K562 (cell line): ENCODE measurements around the gene SOAT1. TPM values are rescaled to one million over a fixed set of nuclear protein-coding genes. Genes with fewer than 3 reads are reported as not detected.
A peak's percentile ranks its signal among the peaks of the same experiment; 100 is the strongest.

Experiments used
- HDAC1 ChIP-seq, 2 experiments: fragments of 450-650 bp; IDR thresholded peaks; 2 replicates each; pipeline ENCODE4 v1.6.1; 2016 to 2017; ENCODE audit warnings: inconsistent platforms in 1 of 2, mild to moderate bottlenecking in 1 of 2, moderate library complexity in 1 of 2
- MEF2A ChIP-seq: IDR thresholded peaks from 2 replicates; pipeline ENCODE4 v1.6.1; 2011; ENCODE audit warnings: low read depth, mild to moderate bottlenecking, low read length, moderate library complexity; ENCODE audit not compliant: control insufficient read depth
- MYNN ChIP-seq, 2 experiments: sonication (generic); formaldehyde crosslinking in 1 of 2; IDR thresholded peaks; 2 replicates each; pipeline versions ENCODE4 v1.5.0 to v1.6.1; 2016 to 2020; ENCODE audit warnings: antibody characterized with exemption in 1 of 2, missing genetic modification reagents in 1 of 2
- NBN ChIP-seq: fragments of 450-650 bp; IDR thresholded peaks from 2 replicates; pipeline ENCODE4 v1.6.1; 2016; ENCODE audit warnings: low read depth, mild to moderate bottlenecking
- SRSF1 ChIP-seq: fragments of 200-400 bp; formaldehyde crosslinking; IDR thresholded peaks from 2 replicates; pipeline ENCODE4 v1.6.1; 2017; ENCODE audit warnings: mild to moderate bottlenecking, low read depth, low read length, moderate library complexity
- U2AF1 ChIP-seq: fragments of 200-400 bp; formaldehyde crosslinking; optimal IDR thresholded peaks from 2 replicates; pipeline ENCODE3; 2017; ENCODE audit warnings: mild to moderate bottlenecking, low read depth, low read length, moderate library complexity
- WHSC1 ChIP-seq: IDR thresholded peaks from one replicate; pipeline ENCODE4 v1.6.1; 2012; ENCODE audit warnings: low read length, control low read depth, inconsistent platforms
- ZNF444 ChIP-seq: fragments of 250-450 bp; sonication (Bioruptor Pico); IDR thresholded peaks from 2 replicates; pipeline ENCODE4 v1.4.0; 2020; ENCODE audit warnings: mild to moderate bottlenecking, moderate library complexity
- ZSCAN32 ChIP-seq: fragments of 450-650 bp; formaldehyde crosslinking; IDR thresholded peaks from 2 replicates; pipeline ENCODE4 v1.4.0; 2020; ENCODE audit warnings: mild to moderate bottlenecking, moderate library complexity
- polyA plus RNA-seq, 8 experiments: library from polyadenylated mRNA; depleted of rRNA in 4 of 8; stranded (reverse) in 5 of 8; unstranded in 3 of 8; fragments of >200 nt; fragmentation: Nextera tagmentation in 2 of 8; fragmentation: Illumina TruSeq in 1 of 8; extraction: Ambion mirVana in 2 of 8; extraction: Trizol in 1 of 8; gene quantifications; 2 replicates each; pipeline versions ENCODE4 v1.2.1 to v1.2.3, GENCODE V29; 2011 to 2014; ENCODE audit warnings: inconsistent platforms in 1 of 8, missing spikeins in 1 of 8
- total RNA-seq, 7 experiments: library from RNA; depleted of rRNA in 6 of 7; stranded (reverse); fragments of >200 nt in 6 of 7; fragmentation: Illumina TruSeq in 2 of 7; extraction: Trizol in 2 of 7; gene quantifications; 2 replicates each; pipeline versions ENCODE4 v1.2.1 to v1.2.3, GENCODE V29; 2011 to 2021; ENCODE audit warnings: low replicate concordance in 1 of 7
- TF ChIP-seq, protein P1 (sequence below): fragments of 200-600 bp; sonication (generic); IDR thresholded peaks from one replicate; pipeline ENCODE4 v1.6.1; 2012; ENCODE audit warnings: mild to moderate bottlenecking, low read depth, low read length, inconsistent platforms
- TF ChIP-seq, protein P2 (sequence below): fragments of 250-450 bp; sonication (Bioruptor Pico); IDR thresholded peaks from 2 replicates; pipeline ENCODE4 v1.5.0; 2020; ENCODE audit warnings: mild to moderate bottlenecking, borderline replicate concordance
- TF ChIP-seq, protein P3 (sequence below), 2 experiments: fragments of 450-650 bp in 1 of 2; sonication (generic) in 1 of 2; formaldehyde crosslinking; conservative IDR thresholded peaks; 2 replicates each; pipeline versions ENCODE4 v1.4.0 to v1.8.1; 2020 to 2022; ENCODE audit warnings: mild to moderate bottlenecking in 1 of 2, missing genetic modification reagents in 1 of 2

Gene SOAT1
- total and polyA plus RNA-seq, 9 of the 15 experiments (the other 6 are each of a cell fraction or from before 2014, with no cell fraction given): 5.5 to 29.1 (median 17.3) TPM

DNA sequence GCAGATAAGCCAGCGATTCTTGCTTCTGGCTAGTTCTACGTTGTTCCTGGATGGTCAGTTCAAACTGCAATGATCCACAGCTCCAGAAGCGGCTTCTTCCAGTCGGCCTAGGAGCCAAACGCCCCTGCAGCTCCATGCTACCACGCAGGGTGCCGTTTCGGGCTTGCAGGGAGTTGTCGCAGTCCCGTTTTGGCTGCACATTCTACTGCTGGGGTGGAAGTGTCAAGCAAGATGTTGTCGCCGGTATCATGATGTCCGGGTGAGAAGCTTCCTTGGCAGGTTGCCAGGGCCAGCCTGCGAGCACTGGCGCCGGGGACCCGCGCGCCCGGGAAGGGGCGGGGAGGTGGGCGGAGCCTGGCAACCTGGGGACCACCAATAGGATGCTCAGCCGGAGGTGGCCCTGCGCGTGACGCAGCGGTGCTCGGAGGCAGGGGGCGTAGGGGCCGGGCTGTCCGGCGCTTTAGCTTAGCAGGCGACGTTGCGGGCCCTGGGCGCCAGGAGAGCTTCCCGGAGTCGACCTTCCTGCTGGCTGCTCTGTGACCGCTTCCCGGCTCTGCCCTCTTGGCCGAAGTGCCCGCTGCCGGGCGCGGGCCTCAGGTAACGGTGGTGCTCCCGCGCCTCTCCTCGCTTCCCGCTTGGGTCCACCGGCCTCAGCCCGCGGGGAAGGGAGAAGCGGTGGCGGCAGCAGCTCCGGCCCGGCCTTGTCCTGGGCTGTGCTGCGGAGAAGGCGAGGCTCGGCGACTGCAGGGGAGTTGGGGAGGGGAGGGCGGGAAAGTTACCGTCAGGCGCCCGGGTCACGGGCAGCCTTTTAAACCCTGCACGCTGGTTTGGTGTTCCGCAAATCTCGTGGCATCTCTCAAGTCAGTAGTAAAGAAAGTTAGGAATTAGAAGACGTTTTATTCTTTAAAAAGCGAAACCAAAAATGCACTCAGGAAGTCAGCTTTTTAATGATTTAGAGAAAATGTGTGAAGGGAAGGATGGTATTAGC, at the start of gene SOAT1 (continued):
- TF ChIP-seq, protein P1, sequence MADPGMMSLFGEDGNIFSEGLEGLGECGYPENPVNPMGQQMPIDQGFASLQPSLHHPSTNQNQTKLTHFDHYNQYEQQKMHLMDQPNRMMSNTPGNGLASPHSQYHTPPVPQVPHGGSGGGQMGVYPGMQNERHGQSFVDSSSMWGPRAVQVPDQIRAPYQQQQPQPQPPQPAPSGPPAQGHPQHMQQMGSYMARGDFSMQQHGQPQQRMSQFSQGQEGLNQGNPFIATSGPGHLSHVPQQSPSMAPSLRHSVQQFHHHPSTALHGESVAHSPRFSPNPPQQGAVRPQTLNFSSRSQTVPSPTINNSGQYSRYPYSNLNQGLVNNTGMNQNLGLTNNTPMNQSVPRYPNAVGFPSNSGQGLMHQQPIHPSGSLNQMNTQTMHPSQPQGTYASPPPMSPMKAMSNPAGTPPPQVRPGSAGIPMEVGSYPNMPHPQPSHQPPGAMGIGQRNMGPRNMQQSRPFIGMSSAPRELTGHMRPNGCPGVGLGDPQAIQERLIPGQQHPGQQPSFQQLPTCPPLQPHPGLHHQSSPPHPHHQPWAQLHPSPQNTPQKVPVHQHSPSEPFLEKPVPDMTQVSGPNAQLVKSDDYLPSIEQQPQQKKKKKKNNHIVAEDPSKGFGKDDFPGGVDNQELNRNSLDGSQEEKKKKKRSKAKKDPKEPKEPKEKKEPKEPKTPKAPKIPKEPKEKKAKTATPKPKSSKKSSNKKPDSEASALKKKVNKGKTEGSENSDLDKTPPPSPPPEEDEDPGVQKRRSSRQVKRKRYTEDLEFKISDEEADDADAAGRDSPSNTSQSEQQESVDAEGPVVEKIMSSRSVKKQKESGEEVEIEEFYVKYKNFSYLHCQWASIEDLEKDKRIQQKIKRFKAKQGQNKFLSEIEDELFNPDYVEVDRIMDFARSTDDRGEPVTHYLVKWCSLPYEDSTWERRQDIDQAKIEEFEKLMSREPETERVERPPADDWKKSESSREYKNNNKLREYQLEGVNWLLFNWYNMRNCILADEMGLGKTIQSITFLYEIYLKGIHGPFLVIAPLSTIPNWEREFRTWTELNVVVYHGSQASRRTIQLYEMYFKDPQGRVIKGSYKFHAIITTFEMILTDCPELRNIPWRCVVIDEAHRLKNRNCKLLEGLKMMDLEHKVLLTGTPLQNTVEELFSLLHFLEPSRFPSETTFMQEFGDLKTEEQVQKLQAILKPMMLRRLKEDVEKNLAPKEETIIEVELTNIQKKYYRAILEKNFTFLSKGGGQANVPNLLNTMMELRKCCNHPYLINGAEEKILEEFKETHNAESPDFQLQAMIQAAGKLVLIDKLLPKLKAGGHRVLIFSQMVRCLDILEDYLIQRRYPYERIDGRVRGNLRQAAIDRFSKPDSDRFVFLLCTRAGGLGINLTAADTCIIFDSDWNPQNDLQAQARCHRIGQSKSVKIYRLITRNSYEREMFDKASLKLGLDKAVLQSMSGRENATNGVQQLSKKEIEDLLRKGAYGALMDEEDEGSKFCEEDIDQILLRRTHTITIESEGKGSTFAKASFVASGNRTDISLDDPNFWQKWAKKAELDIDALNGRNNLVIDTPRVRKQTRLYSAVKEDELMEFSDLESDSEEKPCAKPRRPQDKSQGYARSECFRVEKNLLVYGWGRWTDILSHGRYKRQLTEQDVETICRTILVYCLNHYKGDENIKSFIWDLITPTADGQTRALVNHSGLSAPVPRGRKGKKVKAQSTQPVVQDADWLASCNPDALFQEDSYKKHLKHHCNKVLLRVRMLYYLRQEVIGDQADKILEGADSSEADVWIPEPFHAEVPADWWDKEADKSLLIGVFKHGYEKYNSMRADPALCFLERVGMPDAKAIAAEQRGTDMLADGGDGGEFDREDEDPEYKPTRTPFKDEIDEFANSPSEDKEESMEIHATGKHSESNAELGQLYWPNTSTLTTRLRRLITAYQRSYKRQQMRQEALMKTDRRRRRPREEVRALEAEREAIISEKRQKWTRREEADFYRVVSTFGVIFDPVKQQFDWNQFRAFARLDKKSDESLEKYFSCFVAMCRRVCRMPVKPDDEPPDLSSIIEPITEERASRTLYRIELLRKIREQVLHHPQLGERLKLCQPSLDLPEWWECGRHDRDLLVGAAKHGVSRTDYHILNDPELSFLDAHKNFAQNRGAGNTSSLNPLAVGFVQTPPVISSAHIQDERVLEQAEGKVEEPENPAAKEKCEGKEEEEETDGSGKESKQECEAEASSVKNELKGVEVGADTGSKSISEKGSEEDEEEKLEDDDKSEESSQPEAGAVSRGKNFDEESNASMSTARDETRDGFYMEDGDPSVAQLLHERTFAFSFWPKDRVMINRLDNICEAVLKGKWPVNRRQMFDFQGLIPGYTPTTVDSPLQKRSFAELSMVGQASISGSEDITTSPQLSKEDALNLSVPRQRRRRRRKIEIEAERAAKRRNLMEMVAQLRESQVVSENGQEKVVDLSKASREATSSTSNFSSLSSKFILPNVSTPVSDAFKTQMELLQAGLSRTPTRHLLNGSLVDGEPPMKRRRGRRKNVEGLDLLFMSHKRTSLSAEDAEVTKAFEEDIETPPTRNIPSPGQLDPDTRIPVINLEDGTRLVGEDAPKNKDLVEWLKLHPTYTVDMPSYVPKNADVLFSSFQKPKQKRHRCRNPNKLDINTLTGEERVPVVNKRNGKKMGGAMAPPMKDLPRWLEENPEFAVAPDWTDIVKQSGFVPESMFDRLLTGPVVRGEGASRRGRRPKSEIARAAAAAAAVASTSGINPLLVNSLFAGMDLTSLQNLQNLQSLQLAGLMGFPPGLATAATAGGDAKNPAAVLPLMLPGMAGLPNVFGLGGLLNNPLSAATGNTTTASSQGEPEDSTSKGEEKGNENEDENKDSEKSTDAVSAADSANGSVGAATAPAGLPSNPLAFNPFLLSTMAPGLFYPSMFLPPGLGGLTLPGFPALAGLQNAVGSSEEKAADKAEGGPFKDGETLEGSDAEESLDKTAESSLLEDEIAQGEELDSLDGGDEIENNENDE: peak; percentile 52
- TF ChIP-seq MEF2A (no peak), HDAC1 (IDR thresholded peaks at IDR 0.05) (peak in 1 of 2 experiments; percentile 69; a peak in 1 of 4 replicates), NBN (peak; percentile 22), WHSC1 (no peak), SRSF1 (no peak), U2AF1 (peak; percentile 75), ZSCAN32 (CRISPR knock-in tag) (no peak), ZNF444 (CRISPR knock-in tag) (no peak), MYNN (IDR thresholded peaks at IDR 0.05) (no peak; the same call in 1 of the 2 replicates), MYNN (CRISPR knock-in tag; IDR thresholded peaks at IDR 0.05) (no peak)
- TF ChIP-seq, protein P2, sequence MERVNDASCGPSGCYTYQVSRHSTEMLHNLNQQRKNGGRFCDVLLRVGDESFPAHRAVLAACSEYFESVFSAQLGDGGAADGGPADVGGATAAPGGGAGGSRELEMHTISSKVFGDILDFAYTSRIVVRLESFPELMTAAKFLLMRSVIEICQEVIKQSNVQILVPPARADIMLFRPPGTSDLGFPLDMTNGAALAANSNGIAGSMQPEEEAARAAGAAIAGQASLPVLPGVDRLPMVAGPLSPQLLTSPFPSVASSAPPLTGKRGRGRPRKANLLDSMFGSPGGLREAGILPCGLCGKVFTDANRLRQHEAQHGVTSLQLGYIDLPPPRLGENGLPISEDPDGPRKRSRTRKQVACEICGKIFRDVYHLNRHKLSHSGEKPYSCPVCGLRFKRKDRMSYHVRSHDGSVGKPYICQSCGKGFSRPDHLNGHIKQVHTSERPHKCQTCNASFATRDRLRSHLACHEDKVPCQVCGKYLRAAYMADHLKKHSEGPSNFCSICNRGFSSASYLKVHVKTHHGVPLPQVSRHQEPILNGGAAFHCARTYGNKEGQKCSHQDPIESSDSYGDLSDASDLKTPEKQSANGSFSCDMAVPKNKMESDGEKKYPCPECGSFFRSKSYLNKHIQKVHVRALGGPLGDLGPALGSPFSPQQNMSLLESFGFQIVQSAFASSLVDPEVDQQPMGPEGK: no peak
- TF ChIP-seq, protein P3, sequence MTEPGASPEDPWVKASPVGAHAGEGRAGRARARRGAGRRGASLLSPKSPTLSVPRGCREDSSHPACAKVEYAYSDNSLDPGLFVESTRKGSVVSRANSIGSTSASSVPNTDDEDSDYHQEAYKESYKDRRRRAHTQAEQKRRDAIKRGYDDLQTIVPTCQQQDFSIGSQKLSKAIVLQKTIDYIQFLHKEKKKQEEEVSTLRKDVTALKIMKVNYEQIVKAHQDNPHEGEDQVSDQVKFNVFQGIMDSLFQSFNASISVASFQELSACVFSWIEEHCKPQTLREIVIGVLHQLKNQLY (CRISPR knock-in tag; conservative IDR thresholded peaks at IDR 0.05): no peak
